GM18867 (cell line): ENCODE data around the gene ALDH18A1.
"Not testable (repeated sequence)": the region's sequence is repeated elsewhere in the genome, so short reads cannot be mapped to it uniquely, and the experiment has no call there.

Experiments
- ATAC-seq: cut with Tn5 transposase; IDR thresholded peaks from one replicate; pipeline ENCODE4 v1.9.1; 2021; ENCODE audit warnings: mild to moderate bottlenecking, moderate library complexity; ENCODE audit not compliant: unreplicated experiment

ALDH18A1 gene

DNA sequence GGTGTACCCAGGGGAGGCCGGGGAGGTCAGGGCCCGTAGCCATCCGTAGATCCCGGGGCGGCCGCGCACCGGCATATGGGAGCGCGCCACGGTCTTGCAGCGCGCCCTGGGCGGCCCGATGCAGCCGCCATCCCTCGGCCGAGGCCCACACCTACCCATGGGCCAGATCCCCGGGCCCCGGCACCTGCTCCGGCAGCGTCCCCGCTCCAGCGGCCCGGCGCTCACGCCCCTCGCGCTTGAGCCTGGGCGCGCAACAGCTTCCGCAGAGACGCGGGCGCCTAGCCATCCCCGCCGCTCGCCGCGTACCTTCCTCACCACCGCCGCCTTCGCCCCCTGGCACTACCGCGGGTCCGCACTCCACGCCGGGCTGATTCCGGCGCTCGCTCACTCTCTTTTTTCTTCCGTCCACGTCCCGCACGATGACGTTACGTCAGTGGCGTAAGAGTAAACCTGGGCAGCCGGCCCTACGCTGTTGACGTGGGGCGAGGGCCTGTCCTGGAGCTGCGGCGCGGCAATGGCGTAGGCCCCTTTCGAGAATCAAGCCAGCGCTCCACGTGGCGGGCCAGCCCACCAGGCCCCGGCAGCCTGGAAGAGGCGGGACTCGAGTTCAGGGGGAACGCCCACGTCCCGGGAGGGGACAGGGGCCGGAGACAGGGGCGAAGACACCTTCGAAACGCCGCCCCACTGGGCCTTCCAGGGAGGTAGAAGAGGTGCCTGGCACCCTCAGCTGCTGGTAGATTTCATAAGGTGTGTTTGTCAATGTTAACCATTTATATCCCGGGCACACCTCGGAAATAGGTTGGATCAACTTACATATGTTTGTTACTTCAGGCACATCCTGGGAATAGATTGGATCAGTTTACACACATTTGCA is at the start of gene ALDH18A1:
ALDH18A1 (minus strand) TSS at position 421 of the 874 bp plus-strand sequence. CDS start 3,334 bp downstream, outside the sequence.
- peak; percentile 88 for ATAC-seq

DNA sequence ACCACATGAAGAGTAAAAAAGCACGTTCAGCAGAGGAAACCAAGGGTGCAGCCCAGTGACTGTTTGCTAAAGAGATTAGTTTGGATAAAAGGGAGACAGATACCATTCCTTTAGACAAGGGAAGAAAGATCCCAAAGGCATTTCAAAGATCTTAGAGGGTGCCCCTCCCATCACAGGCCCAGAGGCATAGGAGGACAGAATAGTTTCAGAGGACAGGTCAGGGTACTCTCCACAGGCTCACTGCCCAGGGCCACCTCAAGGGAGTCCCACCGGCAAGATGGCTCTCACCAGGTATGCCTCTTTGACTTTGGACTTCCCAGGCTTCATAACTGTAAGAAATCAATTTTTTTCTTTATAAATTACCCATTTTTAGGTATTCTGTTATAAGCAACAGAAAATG is 41.9 kb upstream of the ALDH18A1 start:
- no peak for ATAC-seq

DNA sequence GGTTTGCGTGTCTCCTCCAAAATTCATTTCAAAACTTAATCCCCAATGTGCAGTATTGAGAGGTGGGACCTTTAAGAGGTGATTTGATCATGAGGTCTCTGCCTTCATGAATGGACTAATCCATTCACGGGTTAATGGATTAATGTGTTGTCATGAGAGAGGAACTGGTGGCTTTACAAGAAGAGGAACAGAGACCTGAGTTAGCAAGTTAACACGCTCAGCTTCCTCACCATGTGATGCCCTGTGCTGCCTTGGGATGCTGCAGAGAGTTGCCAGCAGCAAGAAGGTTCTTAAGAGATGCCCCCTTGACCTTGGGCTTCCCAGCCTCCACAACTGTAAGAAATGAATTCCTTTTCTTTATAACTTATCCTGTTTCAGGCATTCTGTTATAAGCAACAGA is 40.9 kb upstream of the ALDH18A1 start:
- peak; percentile 20 for ATAC-seq

- no peak for ATAC-seq
Observed at GRCh38 chr10:95694665-95695064, 38.2 kb upstream of the ALDH18A1 start.

GRCh38 chr10:95693668-95694534 is 37.4 kb upstream of the ALDH18A1 start, which contains the start of gene TCTN3:
TSS of gene TCTN3 (minus strand) at chr10:95693927. CDS start at chr10:95693899, 28 bp downstream.
- peak; percentile 98 for ATAC-seq

- ATAC-seq, result no peak
Observed at GRCh38 chr10:95693071-95693667, 36.7 kb upstream of the ALDH18A1 start.

DNA sequence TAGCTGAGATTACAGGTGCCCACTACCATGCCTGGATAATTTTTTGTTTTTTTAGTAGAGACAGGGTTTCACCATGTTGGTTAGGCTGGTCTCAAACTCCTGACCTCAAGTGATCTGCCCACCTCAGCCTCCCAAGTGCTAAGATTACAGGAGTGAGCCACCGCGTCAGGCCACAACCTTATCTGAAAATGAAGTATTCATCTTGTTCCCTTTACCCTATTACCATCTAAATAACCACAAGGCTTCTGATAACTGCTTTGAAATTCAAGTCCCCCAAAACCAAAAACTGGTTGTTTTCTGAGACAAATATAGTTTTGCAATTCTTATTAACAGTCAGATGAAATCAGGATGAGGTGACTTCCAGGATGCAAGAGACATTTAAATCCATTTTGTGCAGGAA is 34.8 kb upstream of the ALDH18A1 start:
- ATAC-seq, result no peak

- no peak for ATAC-seq
Observed at GRCh38 chr10:95688648-95689047, 32.1 kb upstream of the ALDH18A1 start.

GRCh38 chr10:95683966-95684365 is 27.5 kb upstream of the ALDH18A1 start:
- ATAC-seq, result no peak

GRCh38 chr10:95675403-95676116 is 19.0 kb upstream of the ALDH18A1 start:
- no peak for ATAC-seq

DNA sequence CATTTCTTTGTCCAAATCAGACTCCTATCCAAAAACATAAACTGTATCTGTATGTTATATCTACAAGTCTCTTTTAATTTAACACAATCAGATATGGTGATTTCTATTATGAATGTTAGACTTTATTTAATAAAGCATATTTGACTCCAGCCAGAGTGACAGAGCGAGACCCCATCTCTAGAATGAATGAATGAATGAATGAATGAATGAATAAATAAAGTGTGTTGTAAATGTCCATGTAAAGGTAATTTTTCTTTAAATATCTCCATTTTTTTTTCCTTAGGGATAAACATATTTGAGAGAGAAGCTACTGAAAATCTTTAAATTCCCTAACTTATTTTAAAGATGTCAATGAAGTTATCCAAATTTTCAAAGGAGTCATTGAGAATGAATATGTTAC is 18.1 kb upstream of the ALDH18A1 start:
- ATAC-seq, result no peak

GRCh38 chr10:95672641-95673040 is 16.1 kb upstream of the ALDH18A1 start:
- ATAC-seq, result not testable (repeated sequence)

DNA sequence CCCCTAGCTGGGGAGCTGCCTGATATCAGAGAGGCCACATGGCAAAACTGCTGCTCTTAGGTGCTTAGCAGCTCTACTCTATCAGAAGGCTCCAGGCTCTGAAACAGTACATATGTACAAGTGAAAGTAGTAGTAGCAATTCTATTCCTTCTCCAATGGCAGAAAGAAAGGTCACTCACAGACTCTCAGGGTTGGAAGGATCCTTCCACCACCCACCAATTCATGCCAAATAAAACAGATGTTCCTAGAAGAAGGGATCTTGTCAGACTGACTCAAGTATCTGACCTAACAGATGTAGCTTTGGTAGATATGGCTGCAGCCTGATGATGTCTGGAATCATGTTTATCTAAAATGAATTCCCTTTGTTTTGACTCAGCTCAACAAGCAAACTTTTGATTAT is 8.0 kb upstream of the ALDH18A1 start:
- ATAC-seq, result no peak

- no peak for ATAC-seq
Observed at GRCh38 chr10:95663496-95663895, 7.0 kb upstream of the ALDH18A1 start.

- ATAC-seq, result no peak
Observed at GRCh38 chr10:95661818-95662217, 5.3 kb upstream of the ALDH18A1 start.

DNA sequence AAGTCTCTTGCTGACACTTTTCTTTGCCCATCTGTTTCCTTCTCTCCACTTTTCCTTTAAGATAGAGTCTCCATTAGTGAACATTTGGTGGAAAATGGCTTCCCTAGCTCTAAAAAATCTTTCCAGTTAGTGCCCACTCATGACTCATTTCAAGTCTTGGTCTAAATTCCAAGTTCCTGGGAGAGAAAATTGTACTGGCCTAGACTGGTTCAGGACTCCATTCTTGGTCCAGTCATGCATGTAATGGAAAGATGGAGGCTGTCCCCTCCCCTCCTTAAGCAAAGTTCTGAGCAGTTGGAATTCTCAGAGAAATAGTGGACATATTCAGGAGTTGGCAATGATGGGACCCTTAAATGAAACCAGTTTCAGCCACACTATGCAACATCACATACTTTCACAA is 3.8 kb upstream of the ALDH18A1 start:
- no peak for ATAC-seq

DNA sequence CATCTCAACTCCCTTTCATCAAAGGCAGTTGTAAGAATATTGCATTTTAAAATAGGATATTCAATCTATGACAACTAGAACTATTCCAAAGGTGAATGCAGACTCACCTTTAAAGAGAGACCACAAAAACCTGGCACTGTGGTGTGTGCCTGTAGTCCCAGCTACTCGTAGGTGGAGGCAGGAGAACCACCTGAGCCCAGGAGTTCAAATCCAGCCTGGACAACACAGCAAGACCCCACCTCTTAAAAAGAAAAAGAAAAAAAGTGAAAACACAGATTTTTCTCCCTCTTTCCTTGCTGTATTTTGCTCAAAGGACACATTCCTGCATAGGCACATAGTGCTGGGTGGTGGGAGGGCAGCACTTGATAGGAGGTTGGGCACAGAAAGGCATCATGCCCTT is 739 bp upstream of the ALDH18A1 start:
- ATAC-seq, result no peak

- peak; percentile 13 for ATAC-seq
Observed at GRCh38 chr10:95655571-95656290, 780 bp downstream of the ALDH18A1 start.

DNA sequence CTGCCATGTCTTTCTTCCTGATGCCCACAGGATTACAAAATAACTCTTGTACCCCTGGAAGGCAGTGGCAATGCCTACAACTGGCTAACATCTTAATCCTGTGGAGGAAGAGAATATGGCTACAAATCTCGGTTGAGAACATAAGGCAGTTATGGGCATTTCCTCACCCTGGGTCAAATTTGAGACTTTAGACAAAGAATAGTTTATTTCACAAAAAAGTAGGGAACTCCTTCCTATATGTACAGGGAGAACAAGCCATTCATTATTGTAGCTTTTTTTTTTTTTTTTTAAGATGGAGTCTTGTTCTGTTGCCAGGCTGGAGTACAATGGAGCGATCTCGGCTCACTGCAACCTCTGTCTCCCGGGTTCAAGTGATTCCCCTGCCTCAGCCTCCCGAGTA is 2.6 kb downstream of the ALDH18A1 start:
- no peak for ATAC-seq
